ENCODE data around the gene EPHA1. TPM values are rescaled to one million over a fixed set of nuclear protein-coding genes. Genes with fewer than 3 reads are reported as not detected.

EPHA1 gene
- total RNA-seq, 4 donors from 2014 or later = 0.17 to 0.23 TPM; not detected in 2

DNA sequence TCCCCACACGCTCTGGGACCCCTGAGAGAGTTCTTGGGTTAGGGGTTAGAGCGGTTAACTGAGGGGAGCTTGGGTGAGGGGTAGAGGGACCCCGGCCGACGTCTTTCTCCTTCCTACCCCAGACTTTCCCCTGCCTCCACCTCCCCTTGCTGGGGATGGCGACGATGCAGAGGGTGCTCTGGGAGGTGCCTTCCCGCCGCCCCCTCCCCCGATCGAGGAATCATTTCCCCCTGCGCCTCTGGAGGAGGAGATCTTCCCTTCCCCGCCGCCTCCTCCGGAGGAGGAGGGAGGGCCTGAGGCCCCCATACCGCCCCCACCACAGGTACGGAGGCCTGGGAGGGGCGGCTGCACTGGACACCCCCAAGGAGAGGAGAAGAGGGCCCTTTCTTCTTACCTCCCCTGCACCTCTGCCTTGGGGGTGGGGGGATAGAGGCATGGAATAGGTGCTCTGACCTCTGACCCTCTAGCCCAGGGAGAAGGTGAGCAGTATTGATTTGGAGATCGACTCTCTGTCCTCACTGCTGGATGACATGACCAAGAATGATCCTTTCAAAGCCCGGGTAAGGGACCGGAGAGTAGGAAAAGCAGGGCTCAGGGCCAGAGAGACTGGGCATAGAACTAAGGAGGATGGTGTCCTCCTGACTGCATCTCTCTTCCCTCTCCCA is 26.4 kb downstream of the EPHA1 start:
- Histone ChIP-seq H3K27me3 (no peaks in the 10 kb centered on the region), H3K9me3 (no peaks in the 10 kb centered on the region), H3K4me3 (peak overlapping the region; percentile 74 to 99 (median 98)), H3K27ac (replicated peaks in 1 of 4) (peak overlapping the region; percentile 100), H3K4me1 (peaks cover 61 to 80% (median 78%) of the 10 kb centered on the region in 4 donors), H3K36me3 (peaks cover 0 to 30% (median 16%) of the 10 kb centered on the region in 4 donors)
- TF ChIP-seq CTCF (IDR thresholded peaks at IDR 0.05) = no peak
- no peak for TF ChIP-seq POLR2A (IDR thresholded peaks at IDR 0.05; ENCODE audit: low read depth)
- no peak for TF ChIP-seq POLR2AphosphoS5 (IDR thresholded peaks at IDR 0.05)
- TF ChIP-seq EP300 (IDR thresholded peaks at IDR 0.05) = no peak
- 10% methylated on average over 8 of the region's 21 CpGs for WGBS
- intact Hi-C loops (cut with DNase I) = no loop called here
- DNase-seq (ENCODE audit: extremely low spot score) = no peak

GRCh38 chr7:143381427-143382125 is 27.1 kb downstream of the EPHA1 start:
- no peak for DNase-seq (ENCODE audit: extremely low spot score)
- no peaks in the 10 kb centered on the region for H3K9me3 ChIP-seq
- peaks cover 55 to 78% (median 72%) of the 10 kb centered on the region in 4 donors for H3K4me1 ChIP-seq
- no peaks in the 10 kb centered on the region for H3K27me3 ChIP-seq
- 1% methylated on average over 39 of the region's 64 CpGs for WGBS
- intact Hi-C loops (cut with DNase I) = no loop called here
- peak; percentile 46 to 53 for TF ChIP-seq POLR2AphosphoS5 (IDR thresholded peaks at IDR 0.05)
- TF ChIP-seq EP300 (IDR thresholded peaks at IDR 0.05) = no peak
- no peak for TF ChIP-seq CTCF (IDR thresholded peaks at IDR 0.05)
- peaks cover 0 to 24% (median 12%) of the 10 kb centered on the region in 4 donors for H3K36me3 ChIP-seq
- H3K4me3 ChIP-seq = peak overlapping the region; percentile 74 to 99 (median 98)
- peak overlapping the region; percentile 100 for H3K27ac ChIP-seq (replicated peaks in 1 of 4)

GRCh38 chr7:143380646-143381426 is 27.8 kb downstream of the EPHA1 start, which contains the start of gene ZYX:
TSS of gene ZYX (plus strand) at chr7:143381345. CDS start at chr7:143381572, 227 bp downstream.
- no peaks in the 10 kb centered on the region for H3K9me3 ChIP-seq
- peaks cover 0 to 24% (median 10%) of the 10 kb centered on the region in 4 donors for H3K36me3 ChIP-seq
- no CpG with 5 or more reads among the region's 72 CpGs for WGBS
- intact Hi-C loops (cut with DNase I) = loop anchor here (1.0 kb wide), 1 partner anchor 35 kb away; no protein-coding TSS in a partner anchor
- peaks cover 47 to 72% (median 64%) of the 10 kb centered on the region in 4 donors for H3K4me1 ChIP-seq
- peak within 1 kb of the TSS; percentile 100 for H3K27ac ChIP-seq (replicated peaks in 1 of 4)
- TF ChIP-seq CTCF (IDR thresholded peaks at IDR 0.05) (no peak), POLR2A (IDR thresholded peaks at IDR 0.05; ENCODE audit: low read depth) (peak; percentile 89), POLR2AphosphoS5 (IDR thresholded peaks at IDR 0.05) (peak; percentile 76 to 99)
- peak; percentile 98 for DNase-seq (ENCODE audit: extremely low spot score)
- H3K27me3 ChIP-seq = no peaks in the 10 kb centered on the region
- H3K4me3 ChIP-seq = peak within 1 kb of the TSS; percentile 74 to 99 (median 98)

GRCh38 chr7:143380260-143380645 is 28.4 kb downstream of the EPHA1 start:
- Histone ChIP-seq H3K36me3 (peaks cover 0 to 24% (median 10%) of the 10 kb centered on the region in 4 donors), H3K4me3 (peak overlapping the region; percentile 74 to 99 (median 98)), H3K4me1 (peaks cover 41 to 66% (median 58%) of the 10 kb centered on the region in 4 donors), H3K9me3 (no peaks in the 10 kb centered on the region), H3K27me3 (no peaks in the 10 kb centered on the region), H3K27ac (replicated peaks in 1 of 4) (peak overlapping the region; percentile 100)
- peak; percentile 97 for DNase-seq (ENCODE audit: extremely low spot score)
- TF ChIP-seq EP300 (IDR thresholded peaks at IDR 0.05) (no peak), POLR2A (IDR thresholded peaks at IDR 0.05; ENCODE audit: low read depth) (no peak), POLR2AphosphoS5 (IDR thresholded peaks at IDR 0.05) (peak in 1 of 2 donors; percentile 7), CTCF (IDR thresholded peaks at IDR 0.05) (peak; percentile 85 to 92 (median 90))
- intact Hi-C loops (cut with DNase I) = loop anchor here (1.0 kb wide), 1 partner anchor 36 kb away; no protein-coding TSS in a partner anchor
- 2% methylated on average over 11 of the region's 35 CpGs for WGBS
